HG02678 (cell line): ENCODE measurements around the gene RGSL1.

Source experiments
- ATAC-seq: cut with Tn5 transposase; IDR thresholded peaks from one replicate; pipeline ENCODE4 v1.9.1; 2021; ENCODE audit warnings: mild to moderate bottlenecking, moderate library complexity; ENCODE audit not compliant: unreplicated experiment

The RGSL1 gene

GRCh38 chr1:182533896-182534295 is 84.0 kb downstream of the RGSL1 start:
- ATAC-seq: no peak

GRCh38 chr1:182549346-182549745 is 99.4 kb downstream of the RGSL1 start:
- ATAC-seq: no peak

GRCh38 chr1:182549811-182550210 is 99.9 kb downstream of the RGSL1 start:
- no peak for ATAC-seq

- ATAC-seq: no peak
Observed at GRCh38 chr1:182552527-182552926, 102.6 kb downstream of the RGSL1 start.

GRCh38 chr1:182555493-182555892 is 105.5 kb downstream of the RGSL1 start:
- no peak for ATAC-seq

GRCh38 chr1:182556279-182556678 is 106.3 kb downstream of the RGSL1 start:
- no peak for ATAC-seq

- ATAC-seq: no peak
Observed at GRCh38 chr1:182560392-182560984, 110.5 kb downstream of the RGSL1 start.

GRCh38 chr1:182561456-182561855 is 111.5 kb downstream of the RGSL1 start:
- ATAC-seq: no peak

GRCh38 chr1:182563095-182563494 is 113.1 kb downstream of the RGSL1 start:
- no peak for ATAC-seq

GRCh38 chr1:182564406-182565004 is 114.6 kb downstream of the RGSL1 start:
- ATAC-seq: no peak

- ATAC-seq: no peak
Observed at GRCh38 chr1:182565537-182565936, 115.6 kb downstream of the RGSL1 start.

GRCh38 chr1:182567629-182568028 is 117.7 kb downstream of the RGSL1 start:
- no peak for ATAC-seq

GRCh38 chr1:182568647-182569284 is 118.8 kb downstream of the RGSL1 start:
- no peak for ATAC-seq

GRCh38 chr1:182569939-182570610 is 120.1 kb downstream of the RGSL1 start:
- ATAC-seq: no peak

- no peak for ATAC-seq
Observed at GRCh38 chr1:182570611-182570970, 120.6 kb downstream of the RGSL1 start.

- no peak for ATAC-seq
Observed at GRCh38 chr1:182574156-182574555, 124.2 kb downstream of the RGSL1 start.

- no peak for ATAC-seq
Observed at GRCh38 chr1:182575540-182576149, 125.7 kb downstream of the RGSL1 start.

GRCh38 chr1:182580736-182581135 is 130.8 kb downstream of the RGSL1 start:
- no peak for ATAC-seq

- no peak for ATAC-seq
Observed at GRCh38 chr1:182584746-182585145, 134.8 kb downstream of the RGSL1 start.

- no peak for ATAC-seq
Observed at GRCh38 chr1:182586380-182586779, 136.4 kb downstream of the RGSL1 start.

GRCh38 chr1:182587093-182587492 is 137.1 kb downstream of the RGSL1 start:
- ATAC-seq: no peak
